GM21786 (cell line): ENCODE data around the gene SPDEF.

Source experiments
- ATAC-seq: cut with Tn5 transposase; IDR thresholded peaks from one replicate; pipeline ENCODE4 v1.9.1; 2021; ENCODE audit not compliant: unreplicated experiment

SPDEF gene

GRCh38 chr6:34583861-34584604 lies 27.9 kb upstream of the SPDEF start:
- no peak for ATAC-seq

DNA sequence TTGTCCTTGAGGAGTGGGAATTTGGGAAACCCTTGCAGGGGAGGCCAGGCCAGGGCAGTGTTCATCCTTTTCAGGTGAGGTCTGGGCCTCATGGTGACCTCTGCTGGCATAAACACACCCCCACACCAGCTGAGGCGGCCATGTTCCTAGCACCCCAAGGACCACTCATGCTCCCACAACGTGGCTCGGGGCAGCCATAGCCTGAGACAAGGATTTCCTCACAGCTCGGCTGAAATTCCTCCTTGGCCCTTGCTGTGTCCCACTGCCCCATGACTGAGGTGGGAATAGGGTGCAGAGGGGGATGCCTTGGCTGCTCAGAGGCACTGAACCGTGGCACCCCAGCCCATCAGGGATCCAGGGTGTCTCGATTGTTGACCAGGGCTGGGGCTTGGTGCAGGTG lies 27.3 kb upstream of the SPDEF start:
- no peak for ATAC-seq

GRCh38 chr6:34581561-34581920 lies 25.4 kb upstream of the SPDEF start:
- ATAC-seq: no peak

DNA sequence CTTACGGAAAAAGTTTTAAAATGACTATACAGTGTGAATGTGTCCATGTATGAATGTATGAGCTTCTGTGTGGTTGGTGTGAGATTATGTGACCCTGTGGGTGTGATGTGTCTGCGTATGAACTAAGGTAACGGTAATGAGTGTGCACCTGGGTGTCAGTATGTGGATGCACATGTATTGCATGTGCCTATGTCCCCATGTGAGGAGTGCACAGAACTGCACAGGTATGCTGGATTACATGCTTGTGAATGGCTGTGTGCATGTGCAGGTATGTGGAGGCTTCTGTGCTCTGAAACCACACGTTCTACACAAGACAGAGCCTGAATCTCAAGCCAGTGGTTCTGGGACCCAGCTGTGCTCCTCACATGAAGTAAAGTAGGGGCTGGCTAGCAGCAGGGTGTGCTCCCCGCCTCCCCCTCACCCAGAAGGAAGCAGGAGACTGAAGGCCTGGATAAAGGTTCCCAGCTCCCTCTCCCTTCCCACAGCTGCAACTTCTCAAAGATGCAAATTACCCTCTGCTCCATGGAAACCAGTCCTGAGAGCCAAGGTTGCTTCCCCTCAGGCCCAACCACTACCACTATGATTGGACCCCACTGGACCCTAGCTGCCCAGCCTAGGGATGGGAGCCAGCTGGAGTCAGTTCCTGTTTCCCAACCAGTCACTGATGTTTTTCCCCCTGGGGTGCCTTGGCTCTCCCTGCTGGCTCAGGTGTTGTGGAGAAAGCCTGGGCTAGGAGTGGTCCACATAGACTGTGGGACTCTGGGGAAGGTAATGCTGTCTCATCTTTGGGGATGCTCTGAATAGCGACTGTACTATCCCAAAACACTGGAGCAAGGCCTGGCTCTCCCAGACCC lies 24.8 kb upstream of the SPDEF start:
- ATAC-seq: no peak

DNA sequence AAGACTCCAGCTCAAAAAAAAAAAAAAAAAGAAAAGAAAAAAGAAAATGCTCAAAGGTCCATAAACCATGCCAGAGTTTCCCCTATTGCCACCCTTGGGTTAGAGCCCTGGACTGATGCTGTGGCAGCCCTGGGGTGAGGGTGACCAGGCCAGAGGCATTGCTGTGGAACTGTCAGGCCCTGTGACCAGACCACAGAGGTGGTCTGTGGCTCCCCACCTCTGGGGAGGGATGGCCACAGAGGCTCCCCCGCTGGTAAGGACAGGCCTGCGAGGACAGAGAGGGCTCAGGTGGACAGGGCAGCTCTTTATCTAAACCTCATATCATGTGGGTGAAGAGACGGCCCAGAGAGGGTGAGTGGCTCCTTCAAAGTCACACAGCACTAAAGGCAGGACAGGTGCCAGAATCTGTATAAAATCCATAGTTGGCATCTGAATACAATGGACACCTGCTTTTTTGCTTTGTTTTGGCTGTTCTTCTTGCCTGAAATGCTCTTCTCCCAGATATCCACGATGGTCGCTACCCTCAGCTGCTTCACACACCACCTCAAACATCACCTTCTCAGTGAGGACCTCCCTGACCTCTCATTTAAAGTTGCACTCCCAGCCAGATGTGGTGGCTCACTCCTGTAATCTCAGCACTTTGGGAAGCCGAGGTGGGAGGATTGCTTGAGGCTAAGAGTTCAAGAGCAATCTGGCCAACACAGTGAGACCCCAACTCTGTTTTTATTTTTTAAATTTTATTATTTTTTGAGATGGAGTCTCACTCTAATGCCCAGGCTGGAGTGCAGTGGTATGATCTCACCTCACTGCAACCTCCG lies 22.5 kb upstream of the SPDEF start:
- no peak for ATAC-seq

DNA sequence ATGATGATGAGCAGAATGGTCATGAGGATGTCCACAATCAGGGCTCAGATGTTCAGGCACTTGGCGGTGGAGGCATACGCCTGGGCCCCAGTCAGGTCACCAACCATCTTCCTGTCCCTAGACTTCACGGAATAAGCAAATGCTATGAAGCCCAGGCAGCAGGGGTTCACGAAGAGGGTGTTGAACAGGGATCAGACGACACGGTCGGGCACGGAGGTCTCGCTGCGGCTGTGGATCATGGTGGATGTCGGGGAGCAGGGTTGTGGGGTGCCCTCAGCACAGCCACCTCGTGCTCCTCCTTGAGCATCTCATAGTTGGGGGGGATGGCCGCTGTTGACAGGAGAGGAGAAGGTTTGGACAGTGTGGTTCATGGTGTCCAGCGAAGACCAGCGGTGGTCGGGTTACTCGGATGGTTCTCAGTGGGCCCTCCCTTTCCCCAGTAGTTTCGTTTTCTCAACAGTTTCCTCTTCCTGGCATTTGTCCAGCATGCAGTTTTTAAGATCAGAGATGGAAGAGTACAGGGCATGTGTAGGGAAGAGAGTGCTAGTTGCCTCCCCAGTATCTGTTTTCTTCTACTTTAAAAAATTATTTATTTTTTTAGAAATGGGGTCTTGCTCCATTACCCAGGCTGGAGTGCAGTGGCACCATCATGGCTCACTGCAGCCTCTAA lies 20.3 kb upstream of the SPDEF start:
- ATAC-seq: no peak

DNA sequence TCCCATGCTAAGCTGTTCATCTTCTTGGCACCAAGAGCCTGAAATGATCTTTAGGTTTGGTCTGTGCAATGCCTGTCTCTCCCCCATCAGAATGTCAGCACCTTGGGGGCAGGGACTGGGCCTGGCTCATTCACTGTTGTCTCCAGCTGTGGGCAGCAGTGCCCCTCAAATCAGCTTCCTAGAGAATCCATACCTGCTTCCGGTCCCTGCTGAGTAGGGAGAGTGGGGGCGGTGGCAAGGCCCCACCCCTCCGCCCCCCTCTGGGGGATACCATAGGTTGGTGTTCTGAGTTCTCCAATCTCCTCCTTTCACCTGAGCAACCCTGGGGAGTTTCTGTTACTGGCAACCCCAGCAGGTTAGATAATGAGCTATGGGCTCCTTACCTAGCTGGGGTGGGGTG lies 19.2 kb upstream of the SPDEF start:
- no peak for ATAC-seq

GRCh38 chr6:34574647-34575293 lies 18.6 kb upstream of the SPDEF start:
- ATAC-seq: no peak

DNA sequence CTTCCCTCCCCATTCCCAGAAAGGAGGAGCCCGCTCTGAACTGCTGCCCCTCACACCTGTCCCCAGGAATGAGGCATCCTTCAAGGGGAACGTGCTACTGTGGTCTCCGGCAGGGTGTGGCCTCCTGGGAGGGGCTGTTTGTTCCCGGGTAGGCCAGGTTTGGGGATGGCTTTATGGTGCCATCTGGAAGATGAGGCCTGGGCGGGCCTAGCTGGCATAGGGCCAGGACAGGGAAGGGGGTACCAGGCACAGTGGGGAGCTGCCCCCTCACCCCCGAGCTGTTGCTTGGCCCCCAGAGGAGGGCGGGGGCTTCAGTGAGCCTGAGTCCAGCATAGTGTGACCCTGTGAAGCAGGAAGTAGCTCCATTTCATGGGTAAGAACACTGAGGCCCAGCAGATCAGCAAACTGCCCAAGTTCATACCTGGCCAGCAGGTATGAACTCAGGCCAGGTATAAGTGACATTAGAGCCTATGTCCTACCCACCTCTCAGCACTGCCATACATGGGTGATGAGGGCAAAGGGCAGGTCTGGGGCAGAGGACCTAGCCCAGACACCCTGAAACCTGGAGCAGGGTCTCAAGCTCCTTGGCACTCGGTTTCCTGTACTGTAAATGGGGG lies 17.5 kb upstream of the SPDEF start:
- no peak for ATAC-seq

- ATAC-seq: no peak
These were observed 16.5 kb upstream of the SPDEF start for GRCh38 chr6:34572585-34572984.

DNA sequence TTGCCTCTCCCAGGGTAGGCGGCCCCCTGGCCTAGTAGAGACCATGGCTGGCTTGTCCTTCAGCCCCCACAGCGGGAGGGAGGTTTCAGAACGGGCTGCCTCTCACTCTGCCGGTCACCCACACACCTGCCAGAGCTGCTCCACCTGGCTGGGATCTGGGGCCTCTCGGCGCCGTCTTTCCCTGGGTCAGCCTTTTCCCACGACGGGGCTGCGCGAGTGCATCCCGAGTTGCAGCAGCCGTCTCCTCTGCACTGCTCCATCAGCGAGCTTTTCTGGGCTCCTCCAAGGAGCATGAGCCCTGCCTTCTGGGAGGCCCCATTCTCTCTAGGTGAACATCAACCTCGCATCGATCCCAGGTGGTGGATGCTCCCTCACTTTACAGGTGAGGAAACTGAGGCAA lies 15.9 kb upstream of the SPDEF start:
- no peak for ATAC-seq

DNA sequence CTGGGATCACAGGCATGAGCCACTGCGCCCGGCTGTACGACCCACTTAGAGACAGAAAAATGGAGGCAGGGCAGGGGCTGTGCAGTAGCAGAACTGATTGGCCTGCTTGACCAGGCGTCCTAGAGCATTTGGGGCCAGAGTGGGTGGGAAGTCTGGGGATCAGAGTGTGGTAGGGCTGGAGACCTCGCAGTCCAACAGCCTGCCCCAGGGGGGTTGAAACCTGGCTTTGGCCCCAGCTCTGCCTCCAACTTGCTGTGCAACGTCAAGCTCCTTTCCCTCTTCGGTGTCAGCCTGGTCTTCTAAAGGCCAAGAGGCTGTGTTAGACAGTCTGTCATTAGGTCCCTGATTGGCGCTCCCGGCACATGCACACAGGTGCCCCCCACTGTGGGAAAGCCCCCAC lies 15.3 kb upstream of the SPDEF start:
- ATAC-seq: no peak

DNA sequence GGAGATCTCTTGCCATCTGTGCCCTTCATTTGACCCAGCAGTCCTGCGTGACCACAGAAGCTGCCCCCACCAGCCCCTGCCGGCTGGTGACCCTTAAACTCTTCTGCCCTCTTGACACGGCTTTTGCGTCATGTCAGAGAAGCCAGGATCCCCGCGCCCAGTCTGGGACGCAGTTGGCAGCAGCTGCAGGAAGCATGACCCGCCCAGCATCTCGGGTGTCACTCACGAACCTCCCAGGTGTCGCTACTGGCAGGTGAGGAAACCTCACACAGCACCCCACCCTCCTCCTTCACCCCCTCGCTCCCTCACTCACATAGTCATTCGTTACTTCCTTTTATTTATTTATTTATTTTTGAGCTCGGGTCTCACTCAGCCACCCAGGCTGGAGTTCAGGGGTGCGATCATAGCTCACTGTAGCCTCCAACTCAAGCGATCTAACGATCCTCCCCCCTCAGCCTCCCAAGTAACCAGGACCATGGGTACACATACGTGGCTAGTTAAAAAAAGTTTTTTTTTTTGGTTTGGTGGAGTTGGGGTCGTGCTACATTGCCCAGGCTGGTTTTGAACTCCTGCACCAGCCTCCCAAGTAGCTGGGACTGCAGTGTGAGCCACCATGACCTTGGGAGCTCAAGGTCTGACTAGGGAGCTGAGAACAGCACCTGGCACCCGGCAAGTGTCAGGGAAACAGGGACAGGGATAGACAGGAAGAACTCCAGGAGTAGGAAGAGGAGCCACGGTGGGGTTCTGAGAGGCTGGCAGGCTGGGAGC lies 14.1 kb upstream of the SPDEF start:
- ATAC-seq: no peak

GRCh38 chr6:34569361-34569973 lies 13.3 kb upstream of the SPDEF start:
- no peak for ATAC-seq

- ATAC-seq: no peak
These were observed 12.4 kb upstream of the SPDEF start for GRCh38 chr6:34568341-34569201.

DNA sequence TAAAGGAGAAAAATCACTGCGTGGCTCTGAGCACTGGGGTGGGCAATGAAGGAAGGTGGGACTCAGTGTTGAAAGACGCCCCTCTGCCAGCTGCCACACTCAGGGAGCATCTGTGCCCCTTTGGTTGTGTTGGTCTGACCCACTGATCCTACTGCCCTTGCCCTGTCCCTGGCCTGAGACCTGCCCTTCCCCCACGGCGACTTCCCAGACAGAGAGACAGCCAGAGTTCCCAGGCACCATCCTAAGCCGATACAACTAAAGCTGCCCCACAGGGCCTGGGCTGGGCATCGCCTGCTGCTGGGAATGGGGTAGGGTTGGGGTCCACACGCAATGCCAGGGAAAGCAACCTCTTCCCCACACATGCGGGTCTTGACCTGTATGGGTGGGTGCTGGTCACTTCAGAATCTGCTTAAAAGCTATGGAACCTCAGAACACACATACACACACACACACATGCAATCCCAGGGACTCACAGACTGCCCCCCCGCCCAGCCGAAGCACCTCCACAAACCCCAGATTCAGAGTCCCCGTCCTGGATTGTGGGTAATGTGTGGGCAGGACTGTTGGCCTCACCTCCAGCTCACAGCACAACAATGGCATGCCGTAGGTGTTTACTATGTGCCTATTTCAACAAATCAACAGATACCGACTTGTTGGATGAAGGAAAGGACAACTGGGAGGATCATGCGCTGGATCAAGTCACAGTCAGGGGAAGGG lies 10.9 kb upstream of the SPDEF start:
- ATAC-seq: no peak

GRCh38 chr6:34565722-34566137 lies 9.6 kb upstream of the SPDEF start:
- no peak for ATAC-seq
